ENCODE data around the gene FAM180B.
"Not testable (repeated sequence)": the region's sequence is repeated elsewhere in the genome, so short reads cannot be mapped to it uniquely, and the experiment has no call there.

The FAM180B gene, protein sequence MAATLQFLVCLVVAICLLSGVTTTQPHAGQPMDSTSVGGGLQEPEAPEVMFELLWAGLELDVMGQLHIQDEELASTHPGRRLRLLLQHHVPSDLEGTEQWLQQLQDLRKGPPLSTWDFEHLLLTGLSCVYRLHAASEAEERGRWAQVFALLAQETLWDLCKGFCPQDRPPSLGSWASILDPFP
- total RNA-seq: 0 to 0.91 (median 0.51) reads per million in 4 experiments

DNA sequence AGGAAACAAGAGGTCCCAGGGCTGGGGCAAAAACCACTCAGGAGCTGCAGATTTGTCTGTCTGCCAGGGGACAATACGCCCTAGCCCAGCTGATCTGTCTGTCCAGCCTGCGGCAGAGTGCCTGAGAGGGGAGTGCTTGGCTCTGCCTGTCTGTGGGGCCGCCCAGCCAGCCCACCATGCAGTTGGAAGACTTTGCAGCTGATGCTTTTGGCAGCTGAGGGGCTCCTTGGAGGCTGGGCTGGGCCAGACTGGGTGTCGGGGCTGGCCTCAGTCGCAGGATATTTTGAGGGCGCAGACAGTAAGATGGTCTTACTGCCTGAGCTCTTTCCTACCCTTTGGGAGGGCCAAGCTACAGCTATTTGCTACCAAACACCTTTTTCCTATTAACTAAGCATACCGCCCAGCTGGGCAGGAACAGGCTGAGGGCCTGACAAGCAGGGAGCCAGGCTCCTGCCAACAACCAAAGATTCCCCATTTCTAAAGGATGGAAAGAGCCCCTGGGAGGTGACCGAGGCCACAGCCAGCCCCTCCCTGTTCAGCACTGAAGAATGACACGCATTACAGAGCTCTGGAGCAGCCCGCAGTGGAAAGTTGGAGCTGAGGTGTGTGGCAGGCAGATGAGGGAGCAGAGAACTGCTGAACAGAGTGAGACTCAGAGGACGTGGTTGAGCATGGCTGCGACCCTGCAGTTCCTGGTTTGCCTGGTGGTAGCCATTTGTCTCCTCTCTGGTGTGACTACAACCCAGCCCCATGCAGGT, at the start of gene FAM180B:
TSS of gene FAM180B (plus strand) at position 581 of the 758 bp plus-strand sequence. CDS start at position 672, 91 bp downstream.
- no peak for DNase-seq

DNA sequence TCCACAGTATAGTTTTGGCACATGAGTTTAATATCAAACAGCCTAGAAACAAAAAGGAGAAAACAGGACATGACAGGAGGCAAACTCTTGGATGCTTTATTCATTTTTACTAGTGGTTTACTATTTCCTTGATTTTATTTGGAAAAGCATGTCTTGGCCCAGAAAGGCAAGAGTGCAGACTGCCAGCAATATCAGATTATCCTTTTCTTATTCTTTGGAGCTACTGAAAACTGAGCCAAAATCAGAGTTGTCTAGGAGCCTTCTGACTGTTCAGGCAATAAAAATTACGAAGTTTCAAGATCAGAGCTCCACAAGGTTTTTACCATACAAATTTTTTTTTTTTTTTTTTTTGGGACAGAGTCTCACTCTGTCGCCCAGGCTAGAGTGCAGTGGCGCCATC, 49.6 kb upstream of the FAM180B start:
- no peak for DNase-seq

DNA sequence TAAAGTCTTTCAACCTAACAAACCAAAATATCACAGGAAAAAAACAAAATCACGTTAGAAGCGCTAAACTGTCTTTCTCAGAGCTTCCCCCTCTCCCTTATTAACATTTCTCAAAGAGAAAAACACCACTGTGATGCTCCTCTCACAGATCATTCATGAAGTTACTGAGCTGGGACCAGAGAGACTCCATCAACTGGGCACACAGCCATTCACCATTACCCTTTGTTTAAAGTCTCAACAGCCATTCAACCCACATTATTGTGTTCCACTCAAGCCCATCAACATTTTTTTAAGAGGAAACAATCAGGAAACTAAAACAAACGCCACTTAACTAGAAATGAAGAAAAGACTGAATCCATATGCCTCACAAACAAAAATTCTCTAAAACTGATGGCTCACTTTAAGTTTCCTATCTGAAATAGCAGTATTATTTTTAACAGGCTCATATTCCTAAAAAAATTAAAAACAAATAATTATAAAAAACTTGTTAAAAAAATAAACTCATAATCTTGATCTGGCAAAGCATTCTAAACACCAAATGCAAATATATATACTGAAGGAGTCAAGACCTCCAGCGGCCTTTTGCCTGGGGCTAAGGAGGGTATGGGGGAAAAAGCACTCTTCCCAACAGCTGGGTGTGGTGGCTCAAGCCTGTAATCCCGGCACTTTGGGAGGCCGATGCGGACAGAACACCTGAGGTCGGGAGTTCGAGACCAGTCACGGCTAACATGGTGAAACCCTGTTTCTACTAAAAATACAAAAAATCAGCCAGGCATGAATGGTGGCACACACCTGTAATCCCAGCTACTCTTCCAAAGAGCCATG, 47.5 kb upstream of the FAM180B start:
- no peak for DNase-seq

DNA sequence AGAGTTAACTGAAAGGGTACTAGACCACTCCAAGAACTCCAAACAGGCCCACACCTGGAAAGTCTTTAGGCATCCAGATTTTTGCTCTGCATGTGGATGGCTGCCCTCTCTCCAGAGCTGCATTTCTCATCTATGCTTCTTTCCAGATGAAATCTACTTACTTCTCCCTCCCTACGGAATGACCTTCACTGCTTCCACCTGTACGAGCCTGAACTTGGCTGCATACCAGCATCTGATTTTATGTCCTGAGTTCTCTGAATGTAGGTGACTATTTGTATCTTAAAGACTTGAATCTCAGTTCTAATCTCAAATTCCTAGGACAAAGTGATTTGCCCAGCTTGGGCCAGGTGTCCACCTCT, 46.8 kb upstream of the FAM180B start:
- DNase-seq: no peak

DNA sequence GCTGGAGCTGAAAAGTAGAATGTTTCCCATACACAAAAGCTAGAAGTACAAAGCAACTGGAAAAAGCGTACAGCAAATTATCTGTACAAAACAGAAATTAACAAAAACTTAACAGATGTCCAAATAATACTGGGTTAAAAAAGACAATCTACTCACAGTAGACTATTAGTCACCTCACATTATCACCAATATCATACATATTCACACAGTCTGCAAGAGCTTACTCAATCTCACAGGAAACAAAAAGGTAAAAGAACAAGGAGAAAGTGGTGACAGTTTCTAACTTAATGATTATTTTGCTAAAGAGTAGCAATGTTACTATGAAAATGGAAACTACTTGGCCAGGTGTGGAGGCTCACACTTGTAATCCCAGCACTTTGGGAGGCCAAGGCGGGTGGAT, 45.4 kb upstream of the FAM180B start:
- DNase-seq: no peak

DNA sequence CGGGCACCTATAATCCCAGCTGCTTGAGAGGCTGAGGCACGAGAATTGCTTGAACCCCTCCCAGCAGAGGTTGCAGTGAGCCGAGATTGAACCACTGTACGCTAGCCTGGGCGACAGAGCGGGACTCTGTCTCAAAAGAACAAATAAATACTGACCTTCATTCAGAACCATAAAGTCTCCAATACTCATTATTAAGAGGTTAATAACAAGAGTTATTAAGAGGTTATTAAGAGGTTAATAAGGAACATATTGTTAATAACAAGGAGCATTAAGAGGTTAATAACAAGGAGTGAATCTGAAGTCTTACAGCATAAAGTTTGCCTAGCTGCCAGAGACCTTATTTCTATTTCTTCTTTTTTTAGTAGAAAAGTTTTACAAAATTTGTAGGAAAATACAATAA, 41.2 kb upstream of the FAM180B start:
- no peak for DNase-seq

DNA sequence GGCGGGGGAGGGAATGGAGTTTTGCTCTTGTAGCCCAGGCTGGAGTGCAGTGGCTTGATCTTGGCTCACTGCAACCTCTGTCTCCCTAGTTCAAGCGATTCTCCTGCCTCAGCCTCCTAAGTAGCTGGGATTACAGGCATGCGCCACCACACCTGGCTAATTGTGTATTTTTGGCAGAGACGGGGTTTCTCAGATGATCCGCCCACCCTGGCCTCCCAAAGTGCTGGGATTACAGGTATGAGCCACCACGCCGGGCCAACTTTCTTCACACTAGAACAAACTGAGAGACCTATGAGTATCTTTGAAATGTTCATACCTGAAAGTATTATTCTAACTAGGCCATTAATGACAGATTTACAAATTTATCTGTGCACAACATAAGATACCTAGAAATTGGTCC, 40.2 kb upstream of the FAM180B start:
- not testable (repeated sequence) for DNase-seq

DNA sequence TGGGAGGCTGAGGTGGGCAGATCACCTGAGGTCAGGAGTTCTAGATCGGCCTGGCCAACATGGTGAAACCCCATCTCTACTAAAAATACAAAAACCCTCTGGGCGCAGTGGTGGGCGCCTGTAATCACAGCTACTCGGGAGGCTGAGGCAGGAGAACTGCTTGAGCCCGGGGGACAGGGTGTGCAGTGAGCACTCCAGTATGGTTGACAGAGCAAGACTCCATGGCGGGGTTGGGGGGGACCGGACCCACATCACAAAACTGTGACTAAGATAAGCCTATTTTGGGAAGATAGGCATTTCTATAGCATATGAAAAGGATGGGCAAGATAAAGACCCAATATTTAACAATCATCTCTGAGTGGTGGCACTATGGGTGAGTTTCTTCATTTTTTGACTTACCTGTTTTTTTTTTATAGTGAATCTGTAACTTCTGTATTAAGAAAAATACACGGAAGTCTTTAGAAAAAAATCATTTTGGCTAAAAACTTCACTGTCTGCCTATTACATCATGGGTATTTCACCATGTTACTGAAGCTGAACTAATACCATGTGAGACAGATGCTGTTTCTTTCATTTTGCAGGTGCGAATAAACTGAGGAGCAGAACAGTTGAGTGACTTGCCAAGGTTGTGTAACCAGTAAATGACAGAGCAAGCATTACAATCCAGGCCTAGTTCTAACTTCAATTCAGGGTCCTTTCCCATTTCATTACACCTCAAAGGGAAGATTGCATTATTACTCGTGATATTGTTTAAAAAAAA, 36.0 kb upstream of the FAM180B start:
- DNase-seq: no peak

DNA sequence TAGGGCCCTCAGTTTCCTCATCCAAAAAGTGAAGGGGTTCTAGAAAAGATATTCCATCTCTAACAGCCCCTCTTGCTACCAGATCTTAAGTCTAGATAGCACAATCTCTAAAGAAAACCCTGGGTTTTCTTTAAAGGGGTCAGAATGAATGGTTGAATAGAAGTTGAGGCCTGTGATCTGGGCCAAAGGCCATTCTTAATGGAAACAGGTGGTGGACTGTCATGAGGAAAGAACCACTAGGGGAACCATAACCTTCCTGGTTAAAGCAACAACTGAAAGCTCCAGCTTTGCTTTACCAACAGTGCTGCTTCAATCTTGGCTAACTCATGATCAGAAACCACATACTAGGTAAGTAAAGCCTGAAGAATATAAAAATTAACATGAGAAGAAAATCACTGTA, 35.4 kb upstream of the FAM180B start:
- DNase-seq: no peak

DNA sequence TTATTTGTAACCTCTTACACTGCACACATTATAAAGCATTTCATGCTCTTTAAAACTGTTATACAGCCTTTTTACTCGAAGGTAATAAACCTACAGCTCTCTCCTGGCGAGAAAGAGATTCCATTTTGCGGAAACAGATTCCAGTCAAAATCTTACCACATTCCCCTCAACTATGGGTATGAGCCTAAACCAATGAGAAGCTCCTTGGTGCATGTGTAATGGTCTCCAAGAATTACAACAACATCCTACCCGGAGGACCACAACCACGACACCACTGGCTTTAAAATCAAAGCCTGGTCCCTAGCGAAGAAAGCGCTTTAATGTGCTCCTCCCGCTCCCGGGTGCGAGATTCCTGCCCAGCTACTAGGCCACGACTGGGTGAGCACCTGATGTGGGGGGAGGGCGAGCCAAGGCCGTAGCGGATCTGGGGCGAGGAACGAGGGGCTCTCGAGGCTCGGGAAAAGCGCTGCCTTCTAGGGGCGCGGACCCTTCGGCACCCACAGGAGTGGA, 34.4 kb upstream of the FAM180B start:
- DNase-seq: no peak

DNA sequence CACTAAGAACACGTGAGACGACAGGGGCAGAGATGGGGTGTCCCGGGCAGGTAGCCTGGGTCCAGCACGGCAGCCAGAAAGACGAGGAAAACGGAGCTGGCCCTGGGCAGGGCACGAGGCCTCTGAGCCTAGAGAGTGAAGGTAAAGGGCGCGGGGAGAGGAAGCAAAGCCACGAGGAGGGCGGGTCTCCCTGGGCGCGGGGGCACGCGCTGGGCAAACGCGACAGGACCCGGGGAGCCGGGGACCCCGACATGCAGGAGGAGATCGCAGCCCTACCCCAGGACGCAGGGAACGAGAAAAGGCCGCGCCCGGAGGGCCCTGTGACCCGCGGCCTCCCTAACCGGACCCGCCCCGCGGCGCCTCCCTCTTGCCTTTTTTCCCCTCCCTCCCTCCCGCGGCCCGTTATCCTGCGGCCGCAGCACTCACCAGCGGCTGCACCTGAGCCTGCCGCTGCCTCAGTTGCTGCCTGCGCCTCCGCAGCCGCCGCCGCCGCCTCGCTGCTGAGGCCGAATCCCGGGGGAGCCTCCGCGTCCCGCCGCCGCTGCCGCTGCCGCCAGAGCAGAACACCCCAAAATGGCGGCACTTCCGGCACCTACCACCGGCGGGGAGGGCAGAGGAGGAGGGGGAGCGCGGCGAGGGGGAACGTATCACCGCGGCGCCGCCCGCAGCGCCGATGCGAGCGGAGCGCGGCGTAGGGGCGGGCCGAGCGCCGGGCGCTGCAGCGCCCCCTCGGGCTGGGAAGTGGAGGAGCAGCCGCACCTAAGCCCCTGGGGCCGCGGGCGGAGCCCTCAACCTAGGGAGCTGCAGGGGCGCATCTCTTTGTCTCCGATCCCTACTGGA, 33.7 kb upstream of the FAM180B start, which contains the start of gene CELF1:
TSS of gene CELF1 (minus strand) at position 567 of the 840 bp plus-strand sequence. CDS start 53,609 bp downstream, outside the sequence.
- peak; percentile 83 for DNase-seq

DNA sequence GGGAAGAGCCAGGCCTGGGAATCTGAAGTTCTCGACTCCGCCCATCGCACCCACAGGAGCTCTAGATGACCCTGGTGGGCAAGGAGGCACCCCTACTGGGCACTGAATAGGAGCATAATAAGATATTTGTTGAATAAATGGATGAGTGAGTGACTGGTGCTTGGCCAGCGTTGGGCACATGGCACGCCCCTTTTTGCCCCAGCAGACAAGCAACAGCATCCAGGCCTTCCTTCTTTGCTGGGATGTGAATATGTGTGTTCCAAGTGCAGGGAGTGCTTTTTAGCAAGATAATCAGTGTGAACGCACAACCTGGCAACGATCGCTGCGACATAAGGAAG, 33.1 kb upstream of the FAM180B start:
- DNase-seq: no peak

DNA sequence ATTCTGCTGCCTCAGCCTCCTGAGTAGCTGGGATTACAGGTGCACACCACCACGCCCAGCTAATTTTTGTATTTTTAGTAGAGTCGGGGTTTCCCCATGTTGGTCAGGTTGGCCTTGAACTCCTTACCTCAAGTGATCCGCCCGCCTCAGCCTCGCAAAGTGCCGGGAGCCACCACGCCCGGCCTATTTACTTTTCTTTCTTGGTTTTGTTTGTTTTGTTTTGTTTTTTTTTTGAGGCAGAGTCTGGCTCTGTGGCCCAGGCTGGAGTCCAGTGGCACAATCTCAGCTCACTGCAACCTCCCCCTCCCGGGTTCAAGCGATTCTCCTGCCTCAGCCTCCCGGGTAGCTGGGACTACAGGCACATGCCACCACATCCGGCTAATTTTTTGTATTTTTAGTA, 29.5 kb upstream of the FAM180B start:
- not testable (repeated sequence) for DNase-seq

DNA sequence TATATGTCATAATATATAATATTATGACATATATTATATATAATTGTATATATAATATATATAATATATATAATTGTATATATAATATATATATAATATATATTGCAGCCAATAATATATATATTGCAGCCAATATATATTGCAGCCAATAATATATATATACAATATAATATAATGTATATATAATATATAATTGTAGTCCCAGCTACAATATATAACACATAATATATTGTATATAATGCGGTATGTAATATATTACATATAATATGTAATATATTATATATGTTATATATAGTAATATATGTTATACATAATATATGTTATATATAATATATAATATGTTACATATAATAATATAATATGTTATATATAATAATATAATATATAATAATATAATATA, 27.8 kb upstream of the FAM180B start:
- DNase-seq: no peak

DNA sequence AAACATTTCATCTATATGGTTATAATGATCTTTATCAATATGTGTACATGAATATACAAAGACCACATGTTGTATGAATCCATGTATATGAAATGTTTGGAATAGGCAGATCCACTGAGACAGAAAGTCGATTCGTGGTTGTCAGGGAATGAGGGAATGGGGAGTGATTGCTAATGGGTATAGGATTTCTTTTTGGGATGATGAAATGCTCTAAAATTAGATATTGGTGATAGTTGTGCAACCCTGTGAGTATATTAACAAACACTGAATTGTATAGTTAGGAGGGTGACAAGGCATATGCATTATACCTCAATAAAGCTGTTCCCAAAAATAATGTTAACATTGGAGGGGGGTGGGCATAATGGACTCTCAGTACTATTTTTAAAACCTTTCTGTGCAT, 26.1 kb upstream of the FAM180B start:
- DNase-seq: no peak

DNA sequence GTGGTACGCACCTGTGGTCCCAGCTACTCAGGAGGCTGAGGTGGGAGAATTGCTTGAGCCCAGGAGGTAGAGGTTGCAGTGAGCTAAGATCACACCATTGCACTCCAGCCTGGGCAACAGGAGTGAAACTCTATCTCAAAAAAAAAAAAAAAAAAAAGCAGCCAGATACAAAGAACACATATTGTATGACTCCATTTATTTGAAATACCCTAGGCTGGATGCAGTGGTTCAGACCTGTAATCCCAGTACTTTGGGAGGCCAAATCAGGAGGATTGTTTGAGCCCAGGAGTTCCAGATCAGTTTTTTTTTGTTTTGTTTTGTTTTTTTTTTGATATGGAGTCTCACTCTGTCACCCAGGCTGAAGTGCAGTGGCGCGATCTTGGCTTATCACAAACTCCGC, 24.1 kb upstream of the FAM180B start:
- DNase-seq: not testable (repeated sequence)

DNA sequence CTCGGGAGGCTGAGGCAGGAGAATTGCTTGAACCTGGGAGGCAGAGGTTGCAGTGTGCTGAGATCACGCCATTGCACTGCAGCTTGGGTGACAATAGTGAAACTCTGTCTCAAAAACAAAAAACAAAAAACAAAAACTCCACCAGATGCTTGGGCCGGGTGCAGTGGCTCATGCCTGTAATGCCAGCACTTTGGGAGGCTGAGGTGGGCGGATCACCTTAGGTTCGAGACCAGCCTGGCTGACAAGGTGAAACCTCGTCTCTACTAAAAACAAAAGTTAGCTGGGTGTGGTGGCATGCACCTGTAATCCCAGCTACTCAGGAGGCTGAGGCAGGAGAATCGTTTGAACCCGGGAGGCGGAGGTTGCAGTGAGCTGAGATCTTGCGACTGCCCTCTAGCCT, 22.1 kb upstream of the FAM180B start:
- DNase-seq: not testable (repeated sequence)

DNA sequence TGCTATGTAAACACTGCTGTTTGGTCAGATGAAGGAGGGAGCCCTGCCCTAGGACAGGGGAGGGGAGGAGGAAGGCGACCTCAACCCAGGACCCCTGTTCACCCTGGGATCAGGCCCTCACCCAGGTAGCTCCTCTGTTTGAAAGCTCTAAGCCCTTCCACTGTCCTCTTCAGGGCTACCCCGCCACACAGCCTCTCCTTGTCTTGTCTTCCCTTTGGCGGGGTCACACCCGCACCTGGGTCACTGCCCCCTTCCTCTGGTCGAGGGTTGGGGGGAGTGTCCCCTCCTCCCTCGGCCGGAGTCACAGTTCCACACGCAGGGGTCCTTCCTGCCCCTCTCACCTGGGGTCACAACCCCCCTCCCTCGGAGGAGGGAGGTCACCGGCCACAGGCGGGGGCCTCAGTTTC, 21.5 kb upstream of the FAM180B start:
- DNase-seq: no peak

DNA sequence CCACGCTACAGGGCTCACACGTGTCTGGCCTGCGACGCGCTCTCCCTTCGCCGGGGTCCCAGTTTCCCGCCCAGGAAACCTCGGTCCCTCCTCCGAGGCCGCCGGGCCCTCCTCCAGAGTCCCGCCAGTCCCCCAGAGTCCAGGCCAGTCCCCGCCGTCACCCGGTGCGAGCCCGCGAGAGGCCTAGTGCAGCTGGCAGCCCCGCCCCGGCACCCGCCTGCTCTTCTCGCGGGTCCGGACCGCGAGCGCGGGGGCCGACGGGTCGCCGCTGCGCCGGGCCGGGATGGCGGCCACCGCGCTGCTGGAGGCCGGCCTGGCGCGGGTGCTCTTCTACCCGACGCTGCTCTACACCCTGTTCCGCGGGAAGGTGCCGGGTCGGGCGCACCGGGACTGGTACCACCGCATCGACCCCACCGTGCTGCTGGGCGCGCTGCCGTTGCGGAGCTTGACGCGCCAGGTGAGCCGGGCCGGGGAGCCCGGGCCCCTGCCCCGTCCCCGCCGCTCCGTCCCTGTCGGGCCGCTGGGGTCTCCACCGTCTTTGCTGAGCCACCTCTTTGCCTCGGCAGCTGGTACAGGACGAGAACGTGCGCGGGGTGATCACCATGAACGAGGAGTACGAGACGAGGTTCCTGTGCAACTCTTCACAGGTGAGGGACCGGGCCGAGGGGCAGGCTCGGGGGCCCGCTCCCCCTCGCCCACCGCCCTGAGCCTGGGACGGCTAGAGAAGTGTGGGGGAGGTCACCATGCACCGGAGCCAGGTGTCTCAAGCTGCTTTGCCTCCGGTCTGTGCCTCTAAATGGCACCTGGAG, 20.9 kb upstream of the FAM180B start, which contains the start of gene PTPMT1:
TSS of gene PTPMT1 (plus strand) at position 260 of the 809 bp plus-strand sequence. CDS start at position 284, 24 bp downstream.
- DNase-seq: peak; percentile 27

DNA sequence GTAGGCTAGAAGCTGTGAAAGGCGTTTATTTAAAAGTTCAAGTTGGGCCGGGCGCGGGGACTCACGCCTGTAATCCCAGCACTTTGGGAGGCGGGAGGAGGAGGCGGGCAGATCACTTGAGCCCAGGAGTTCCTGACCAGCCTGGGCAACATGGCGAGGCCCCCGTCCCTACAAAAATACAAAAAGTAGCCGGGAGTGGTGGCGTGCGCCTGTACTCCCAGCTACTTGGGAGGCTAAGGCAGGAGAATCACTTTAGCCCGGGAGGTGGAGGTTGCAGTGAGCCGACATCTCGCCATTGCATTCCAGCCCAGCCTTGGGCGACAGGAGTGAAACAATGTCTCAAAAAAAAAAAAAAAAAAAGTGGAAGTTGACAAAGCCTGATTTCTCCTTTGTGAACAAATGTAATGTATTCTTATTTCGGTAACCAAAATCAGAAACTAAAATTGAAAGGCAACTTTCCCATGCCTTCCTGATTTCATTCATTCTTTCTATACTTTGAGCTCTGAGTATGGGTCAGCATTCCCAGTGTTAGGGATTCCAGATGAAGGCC, 20.3 kb upstream of the FAM180B start:
- no peak for DNase-seq
